WTC11 (cell line): ENCODE measurements around the gene PRSS56. TPM values are rescaled to one million over a fixed set of nuclear protein-coding genes. Genes with fewer than 3 reads are reported as not detected.
A peak's percentile ranks its signal among the peaks of the same experiment; 100 is the strongest.

Experiments used
- ATAC-seq: fragments of 200-7000 bp; cut with Tn5 transposase; 2 replicates; pipeline ENCODE4 v1.10.0; 2021; ENCODE audit warnings: mild to moderate bottlenecking, moderate library complexity
- CTCF ChIA-PET: fragments of 300-600 bp; sonication (Branson Sonifier 250); formaldehyde crosslinking; loops from one replicate; lab custom pipeline; 2021; ENCODE audit warnings: antibody characterized with exemption; lab: Charles Lee
- POLR2A ChIA-PET: fragments of 350-600 bp; sonication (Branson Sonifier 250); formaldehyde crosslinking; loops from one replicate; lab custom pipeline; 2021; ENCODE audit warnings: antibody characterized with exemption; lab: Charles Lee
- DNase-seq: peaks from one replicate; pipeline ENCODE4 v3.0.0; 2021; ENCODE audit warnings: low spot score
- H3K27ac Mint-ChIP-seq: 2 replicates; pipeline ENCODE4 v1.8.0; 2021; ENCODE audit warnings: mixed read lengths
- H3K27me3 Mint-ChIP-seq: 2 replicates; pipeline ENCODE4 v1.8.0; 2021; ENCODE audit warnings: low read depth, mild to moderate bottlenecking, moderate library complexity, mixed read lengths
- H3K36me3 Mint-ChIP-seq: 2 replicates; pipeline ENCODE4 v1.8.0; 2021; ENCODE audit warnings: mixed read lengths
- H3K4me1 Mint-ChIP-seq: 2 replicates; pipeline ENCODE4 v1.8.0; 2022; ENCODE audit warnings: mixed read lengths
- H3K4me3 Mint-ChIP-seq: 2 replicates; pipeline ENCODE4 v1.8.0; 2021; ENCODE audit warnings: mild to moderate bottlenecking, moderate library complexity, mixed read lengths
- H3K9me3 Mint-ChIP-seq: 2 replicates; pipeline ENCODE4 v1.8.0; 2021; ENCODE audit warnings: mixed read lengths
- ATF1 ChIP-seq: sonication (generic); formaldehyde crosslinking; IDR thresholded peaks from 2 replicates; pipeline ENCODE4 v1.8.1; 2023; ENCODE audit warnings: mild to moderate bottlenecking, moderate library complexity, missing genetic modification reagents
- ELF4 ChIP-seq: sonication (generic); formaldehyde crosslinking; IDR thresholded peaks from 2 replicates; pipeline ENCODE4 v1.8.1; 2022; ENCODE audit warnings: low read depth, mild to moderate bottlenecking, moderate library complexity, missing genetic modification reagents
- GRHL2 ChIP-seq: fragments of 250-450 bp; sonication (Bioruptor Pico); IDR thresholded peaks from 2 replicates; pipeline ENCODE4 v1.8.0; 2022; ENCODE audit warnings: mild to moderate bottlenecking, moderate library complexity; ENCODE audit not compliant: insufficient replicate concordance, severe bottlenecking
- HMGXB4 ChIP-seq: sonication (generic); formaldehyde crosslinking; IDR thresholded peaks from 2 replicates; pipeline ENCODE4 v1.8.1; 2023; ENCODE audit warnings: mild to moderate bottlenecking, moderate library complexity, missing genetic modification reagents
- JAZF1 ChIP-seq: fragments of 250-450 bp; sonication (Bioruptor Pico); IDR thresholded peaks from 2 replicates; pipeline ENCODE4 v1.9.0; 2021; ENCODE audit warnings: moderate library complexity, mild to moderate bottlenecking, inconsistent platforms
- KAT7 ChIP-seq: sonication (generic); formaldehyde crosslinking; IDR thresholded peaks from 2 replicates; pipeline ENCODE4 v1.8.1; 2023; ENCODE audit warnings: missing genetic modification reagents, mild to moderate bottlenecking, borderline replicate concordance
- MLX ChIP-seq: sonication (generic); formaldehyde crosslinking; IDR thresholded peaks from 2 replicates; pipeline ENCODE4 v1.8.1; 2023; ENCODE audit warnings: mild to moderate bottlenecking, missing genetic modification reagents, moderate library complexity
- NFYB ChIP-seq: sonication (generic); formaldehyde crosslinking; conservative IDR thresholded peaks from 2 replicates; pipeline ENCODE4 v1.8.0; 2022; ENCODE audit warnings: low read depth, missing genetic modification reagents
- NR1H2 ChIP-seq: sonication (generic); formaldehyde crosslinking; IDR thresholded peaks from 2 replicates; pipeline ENCODE4 v1.9.0; 2021; ENCODE audit warnings: mild to moderate bottlenecking, moderate library complexity, missing genetic modification reagents
- PRDM15 ChIP-seq: sonication (generic); formaldehyde crosslinking; IDR thresholded peaks from 2 replicates; pipeline ENCODE4 v1.8.0; 2022; ENCODE audit warnings: missing genetic modification reagents
- PRRX2 ChIP-seq: fragments of 250-450 bp; sonication (Bioruptor Pico); IDR thresholded peaks from 2 replicates; pipeline ENCODE4 v1.8.0; 2021; ENCODE audit warnings: mild to moderate bottlenecking
- TEAD1 ChIP-seq: sonication (generic); formaldehyde crosslinking; IDR thresholded peaks from 2 replicates; pipeline ENCODE4 v1.8.0; 2022; ENCODE audit warnings: mild to moderate bottlenecking, missing genetic modification reagents
- TEAD4 ChIP-seq: sonication (generic); formaldehyde crosslinking; IDR thresholded peaks from 2 replicates; pipeline ENCODE4 v1.8.0; 2022; ENCODE audit warnings: mild to moderate bottlenecking, missing genetic modification reagents
- ZNF396 ChIP-seq: fragments of 250-450 bp; sonication (Bioruptor Pico); IDR thresholded peaks from 2 replicates; pipeline ENCODE4 v1.8.0; 2021; ENCODE audit warnings: mild to moderate bottlenecking, moderate library complexity, borderline replicate concordance
- ZNF416 ChIP-seq: fragments of 250-450 bp; sonication (Bioruptor Pico); IDR thresholded peaks from 2 replicates; pipeline ENCODE4 v1.9.0; 2021; ENCODE audit warnings: mild to moderate bottlenecking, inconsistent platforms
- ZNF423 ChIP-seq: fragments of 250-450 bp; sonication (Bioruptor Pico); IDR thresholded peaks from 2 replicates; pipeline ENCODE4 v2.1.2; 2022; ENCODE audit warnings: mild to moderate bottlenecking, moderate library complexity
- total RNA-seq: library from RNA; stranded (reverse); gene quantifications from 3 replicates; pipeline ENCODE4 v1.2.3, GENCODE V29; 2021
- TF ChIP-seq, protein P1 (sequence below): sonication (generic); formaldehyde crosslinking; conservative IDR thresholded peaks from 2 replicates; pipeline ENCODE4 v1.8.1; 2022; ENCODE audit warnings: mild to moderate bottlenecking, missing genetic modification reagents
- TF ChIP-seq, protein P2 (sequence below): sonication (generic); formaldehyde crosslinking; IDR thresholded peaks from 2 replicates; pipeline ENCODE4 v1.8.1; 2023; ENCODE audit warnings: mild to moderate bottlenecking, missing genetic modification reagents
- TF ChIP-seq, protein P3 (sequence below): sonication (generic); formaldehyde crosslinking; IDR thresholded peaks from 2 replicates; pipeline ENCODE4 v1.8.1; 2022; ENCODE audit warnings: low read depth, missing genetic modification reagents, borderline replicate concordance
- TF ChIP-seq, protein P4 (sequence below): sonication (generic); formaldehyde crosslinking; IDR thresholded peaks from 2 replicates; pipeline ENCODE4 v1.8.1; 2022; ENCODE audit warnings: mild to moderate bottlenecking, missing genetic modification reagents, moderate library complexity, borderline replicate concordance

The PRSS56 gene
- total RNA-seq, 1 experiment from 2014 or later = not detected

DNA sequence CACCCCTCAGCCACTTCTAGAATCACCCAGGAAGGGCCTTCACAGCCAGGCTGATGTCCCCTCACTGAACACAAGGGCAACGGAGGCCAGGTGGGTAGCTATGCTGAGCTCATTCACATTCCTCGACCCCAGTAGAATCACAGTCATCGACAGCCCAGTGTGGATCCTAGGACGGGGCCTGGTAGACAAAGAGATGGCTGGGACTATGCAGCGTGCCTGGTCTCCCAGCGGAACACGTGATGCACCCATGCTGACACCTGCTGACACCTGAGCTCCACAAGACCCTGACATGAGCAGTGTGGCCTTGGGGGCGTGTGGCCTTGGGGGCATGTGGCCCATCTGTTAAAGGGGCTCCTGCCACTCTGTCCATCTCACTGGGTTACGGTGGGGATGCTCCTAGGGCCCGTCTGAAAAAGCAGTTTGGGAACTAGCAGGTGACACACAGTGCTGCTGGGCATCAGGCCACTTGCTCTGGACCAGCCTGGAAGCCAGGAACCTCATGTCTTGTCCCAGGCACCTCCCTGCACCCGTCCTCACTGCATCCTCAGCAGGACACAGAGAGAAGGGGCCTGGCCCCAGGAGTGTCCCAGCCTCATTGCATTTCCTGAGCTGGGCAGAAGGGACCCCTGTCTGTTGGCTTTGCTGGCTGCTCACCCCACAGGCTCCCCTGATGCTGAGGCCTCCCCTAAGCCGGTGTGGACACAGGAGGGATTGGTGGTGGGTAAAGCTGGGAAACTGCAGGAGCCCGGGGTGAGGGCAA is 42.3 kb upstream of the PRSS56 start:
- Mint-ChIP-seq H3K27ac (no peak overlapping the region), H3K4me1 (peaks cover 4% of the 10 kb centered on the region), H3K36me3 (no peaks in the 10 kb centered on the region), H3K4me3 (no peak overlapping the region), H3K9me3 (no peaks in the 10 kb centered on the region), H3K27me3 (peaks cover 4% of the 10 kb centered on the region)
- TF ChIP-seq NFYB (CRISPR knock-in tag) (no peak), JAZF1 (no peak), ZNF396 (no peak), TEAD1 (CRISPR knock-in tag) (no peak), KAT7 (CRISPR knock-in tag) (no peak), NR1H2 (no peak), PRRX2 (no peak), TEAD4 (CRISPR knock-in tag) (no peak), MLX (CRISPR knock-in tag) (no peak), ZNF423 (no peak), ZNF416 (CRISPR knock-in tag) (no peak), GRHL2 (CRISPR knock-in tag) (no peak)
- TF ChIP-seq, protein P1, sequence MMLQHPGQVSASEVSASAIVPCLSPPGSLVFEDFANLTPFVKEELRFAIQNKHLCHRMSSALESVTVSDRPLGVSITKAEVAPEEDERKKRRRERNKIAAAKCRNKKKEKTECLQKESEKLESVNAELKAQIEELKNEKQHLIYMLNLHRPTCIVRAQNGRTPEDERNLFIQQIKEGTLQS = no peak
- TF ChIP-seq, protein P2, sequence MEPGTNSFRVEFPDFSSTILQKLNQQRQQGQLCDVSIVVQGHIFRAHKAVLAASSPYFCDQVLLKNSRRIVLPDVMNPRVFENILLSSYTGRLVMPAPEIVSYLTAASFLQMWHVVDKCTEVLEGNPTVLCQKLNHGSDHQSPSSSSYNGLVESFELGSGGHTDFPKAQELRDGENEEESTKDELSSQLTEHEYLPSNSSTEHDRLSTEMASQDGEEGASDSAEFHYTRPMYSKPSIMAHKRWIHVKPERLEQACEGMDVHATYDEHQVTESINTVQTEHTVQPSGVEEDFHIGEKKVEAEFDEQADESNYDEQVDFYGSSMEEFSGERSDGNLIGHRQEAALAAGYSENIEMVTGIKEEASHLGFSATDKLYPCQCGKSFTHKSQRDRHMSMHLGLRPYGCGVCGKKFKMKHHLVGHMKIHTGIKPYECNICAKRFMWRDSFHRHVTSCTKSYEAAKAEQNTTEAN (CRISPR knock-in tag) = no peak
- TF ChIP-seq, protein P3, sequence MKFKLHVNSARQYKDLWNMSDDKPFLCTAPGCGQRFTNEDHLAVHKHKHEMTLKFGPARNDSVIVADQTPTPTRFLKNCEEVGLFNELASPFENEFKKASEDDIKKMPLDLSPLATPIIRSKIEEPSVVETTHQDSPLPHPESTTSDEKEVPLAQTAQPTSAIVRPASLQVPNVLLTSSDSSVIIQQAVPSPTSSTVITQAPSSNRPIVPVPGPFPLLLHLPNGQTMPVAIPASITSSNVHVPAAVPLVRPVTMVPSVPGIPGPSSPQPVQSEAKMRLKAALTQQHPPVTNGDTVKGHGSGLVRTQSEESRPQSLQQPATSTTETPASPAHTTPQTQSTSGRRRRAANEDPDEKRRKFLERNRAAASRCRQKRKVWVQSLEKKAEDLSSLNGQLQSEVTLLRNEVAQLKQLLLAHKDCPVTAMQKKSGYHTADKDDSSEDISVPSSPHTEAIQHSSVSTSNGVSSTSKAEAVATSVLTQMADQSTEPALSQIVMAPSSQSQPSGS (CRISPR knock-in tag) = no peak
- POLR2A ChIA-PET = no interaction called here
- DNase-seq (peak; percentile 9), ATAC-seq (0 out of 2 replicates have a peak, but pooled peaks have one; percentile 14)
- CTCF ChIA-PET = interaction anchor here (0.5 to 4.0 kb wide), 5 partner anchors 16 to 112 kb away, joined by 3 to 23 read pairs (median 5); no protein-coding TSS in a partner anchor

- ATAC-seq (no peak), DNase-seq (no peak)
- Mint-ChIP-seq H3K9me3 (no peaks in the 10 kb centered on the region), H3K36me3 (no peaks in the 10 kb centered on the region), H3K27me3 (peaks cover 9% of the 10 kb centered on the region), H3K27ac (no peak overlapping the region), H3K4me3 (no peak overlapping the region), H3K4me1 (peaks cover 4% of the 10 kb centered on the region)
- CTCF ChIA-PET = interaction anchor here (0.5 to 4.0 kb wide), 4 partner anchors 32 to 45 kb away, joined by 3 to 23 read pairs (median 8); no protein-coding TSS in a partner anchor
- POLR2A ChIA-PET = interaction anchor here (0.5 kb wide), 1 partner anchor 1445 kb away, joined by 3 read pairs; no protein-coding TSS in a partner anchor
- TF ChIP-seq HMGXB4 (no peak), ATF1 (no peak), PRDM15 (CRISPR knock-in tag) (no peak), ELF4 (CRISPR knock-in tag) (no peak)
- TF ChIP-seq, protein P4, sequence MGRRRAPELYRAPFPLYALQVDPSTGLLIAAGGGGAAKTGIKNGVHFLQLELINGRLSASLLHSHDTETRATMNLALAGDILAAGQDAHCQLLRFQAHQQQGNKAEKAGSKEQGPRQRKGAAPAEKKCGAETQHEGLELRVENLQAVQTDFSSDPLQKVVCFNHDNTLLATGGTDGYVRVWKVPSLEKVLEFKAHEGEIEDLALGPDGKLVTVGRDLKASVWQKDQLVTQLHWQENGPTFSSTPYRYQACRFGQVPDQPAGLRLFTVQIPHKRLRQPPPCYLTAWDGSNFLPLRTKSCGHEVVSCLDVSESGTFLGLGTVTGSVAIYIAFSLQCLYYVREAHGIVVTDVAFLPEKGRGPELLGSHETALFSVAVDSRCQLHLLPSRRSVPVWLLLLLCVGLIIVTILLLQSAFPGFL = no peak
- TF ChIP-seq, protein P3 (CRISPR knock-in tag) = no peak
These were observed 41.4 kb upstream of the PRSS56 start for GRCh38 chr2:232478571-232479340.
